Muscle of back (tissue), 11 donors: ENCODE measurements around the gene ZNF70. TPM values are rescaled to one million over a fixed set of nuclear protein-coding genes. Genes with fewer than 3 reads are reported as not detected.

ENCODE experiments used
- DNase-seq, 3 donors: peaks; one replicate each; pipeline versions ENCODE4 v3.0.0 to v3.0.0-alpha.2; 2013
- polyA plus RNA-seq, 10 donors: library from polyadenylated mRNA; unstranded; fragments of 120-200 nt; gene quantifications; one replicate each; pipeline ENCODE4 v1.2.1, GENCODE V29; 2013; ENCODE audit not compliant: insufficient read length in 10 of 10

ZNF70 gene
- polyA plus RNA-seq, 10 donors, result 4.0 to 6.2 (median 5.1) TPM

DNA sequence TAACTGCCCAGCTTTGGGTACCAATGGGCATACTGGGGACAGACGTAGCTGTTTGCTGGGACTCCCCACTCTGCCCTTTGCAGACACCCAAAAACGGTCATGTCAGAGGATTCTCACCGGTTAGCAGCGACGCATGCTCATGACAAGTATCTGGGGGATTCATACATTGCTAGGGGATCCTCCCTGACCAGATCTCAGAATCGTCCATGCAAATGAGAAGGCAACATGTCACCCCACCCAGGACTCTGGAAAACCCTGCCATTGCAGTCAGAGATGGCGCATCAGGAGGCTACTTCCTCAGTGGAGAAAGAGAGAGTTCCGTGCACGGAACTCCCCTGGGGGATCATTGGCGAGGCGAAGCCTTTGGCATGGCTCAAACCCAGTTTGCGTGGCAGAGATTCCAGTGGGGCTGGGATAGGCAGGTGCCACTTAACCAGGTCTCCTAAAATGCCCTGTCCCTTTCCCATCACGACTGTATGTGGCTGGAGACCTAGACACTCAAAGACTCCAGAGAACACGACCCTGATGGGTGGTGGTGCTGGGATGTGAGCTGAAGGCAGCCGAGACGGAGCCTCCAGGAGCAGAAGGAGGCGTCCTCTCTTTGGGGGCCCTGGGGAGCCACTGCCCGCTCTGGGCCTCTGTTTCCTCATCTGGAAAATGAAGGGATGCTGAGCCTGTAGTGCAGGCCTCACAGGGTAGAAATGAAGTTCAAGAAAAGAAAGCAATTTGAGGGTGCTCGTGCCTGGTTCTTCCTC is 55.2 kb downstream of the ZNF70 start:
- no peak for DNase-seq

DNA sequence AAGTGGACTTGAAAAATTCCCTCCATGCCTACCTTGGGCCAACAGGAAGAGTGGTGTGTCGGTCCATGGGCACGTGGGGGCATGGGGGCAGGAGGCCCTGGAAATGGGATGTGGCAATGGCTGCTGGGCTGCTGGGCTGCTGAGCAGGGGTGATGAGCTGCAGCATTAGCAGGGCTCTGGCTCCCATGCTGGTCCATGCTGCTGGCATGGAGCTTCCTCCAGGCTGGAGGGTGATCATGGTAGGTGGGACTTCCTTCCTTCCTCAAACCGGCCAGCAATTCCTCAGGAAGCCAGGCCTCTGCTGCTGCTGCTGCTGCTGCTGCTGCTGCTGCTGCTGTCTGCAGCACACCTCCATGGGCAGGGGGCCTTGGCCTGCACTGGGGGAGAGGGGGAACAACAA is 55.8 kb downstream of the ZNF70 start:
- DNase-seq, result no peak

- no peak for DNase-seq
Observed at GRCh38 chr22:23693979-23694680, 56.8 kb downstream of the ZNF70 start.

GRCh38 chr22:23692598-23693291 is 58.2 kb downstream of the ZNF70 start:
- DNase-seq, result no peak

- DNase-seq, result no peak
Observed at GRCh38 chr22:23691748-23692423, 59.0 kb downstream of the ZNF70 start.

GRCh38 chr22:23690713-23691112 is 60.2 kb downstream of the ZNF70 start, which contains the start of gene RGL4:
RGL4 (plus strand) TSS chr22:23691013; CDS start chr22:23692031, 1,018 bp downstream.
- DNase-seq, result no peak

GRCh38 chr22:23689414-23689813 is 61.5 kb downstream of the ZNF70 start:
- DNase-seq, result no peak

Other genes with a start within 250 kb of the ZNF70 start
- under 1 TPM in 9 of 10 donors, not detected in 1; 0.23 to 0.95 (median 0.84) TPM for gene IGLL1, start 170.8 kb downstream of the ZNF70 start, polyA plus RNA-seq
- gene DRICH1, start 118.8 kb downstream of the ZNF70 start, polyA plus RNA-seq, result 1 to 10 TPM in 1 of 10 donors, under 1 TPM in 8, not detected in 1; 0.33 to 1.7 (median 0.46) TPM
- 1 to 10 TPM in 9 of 10 donors, under 1 TPM in 1; 0.36 to 2.4 (median 1.6) TPM for gene RGL4, start 60.1 kb downstream of the ZNF70 start, polyA plus RNA-seq
- gene VPREB3, start 3.3 kb upstream of the ZNF70 start, polyA plus RNA-seq, result 1 to 10 TPM in 4 of 10 donors, under 1 TPM in 5, not detected in 1; 0.26 to 1.4 (median 0.84) TPM
- under 1 TPM in 9 of 10 donors, not detected in 1; 0.14 to 0.61 (median 0.33) TPM for gene C22orf15, start 11.9 kb upstream of the ZNF70 start, polyA plus RNA-seq
- 10 to 100 TPM; 35.5 to 74.9 (median 50.2) TPM for gene CHCHD10, start 16.9 kb upstream of the ZNF70 start, polyA plus RNA-seq
- 10 to 100 TPM in 4 of 10 donors, 1 to 10 TPM in 6; 6.2 to 18.2 (median 8.7) TPM for gene MMP11, start 21.7 kb upstream of the ZNF70 start, polyA plus RNA-seq
- 100 to 1,000 TPM in 1 of 10 donors, 10 to 100 TPM in 9; 57.5 to 111 (median 74.6) TPM for gene SMARCB1, start 35.9 kb upstream of the ZNF70 start, polyA plus RNA-seq
- gene DERL3, start 87.9 kb upstream of the ZNF70 start, polyA plus RNA-seq, result 1 to 10 TPM in 8 of 10 donors, under 1 TPM in 2; 0.71 to 2.6 (median 1.3) TPM
- 10 to 100 TPM in 1 of 10 donors, 1 to 10 TPM in 9; 4.3 to 10.1 (median 6.4) TPM for gene SLC2A11, start 106.8 kb upstream of the ZNF70 start, polyA plus RNA-seq
- gene MIF, start 143.3 kb upstream of the ZNF70 start, polyA plus RNA-seq, result 100 to 1,000 TPM in 8 of 10 donors, 10 to 100 TPM in 2; 75.5 to 212 (median 130) TPM
- 10 to 100 TPM in 4 of 10 donors, 1 to 10 TPM in 6; 2.2 to 33.9 (median 9.4) TPM for gene GSTT2B, start 210.1 kb upstream of the ZNF70 start, polyA plus RNA-seq
- 1 to 10 TPM; 2.0 to 6.7 (median 3.1) TPM for gene DDTL, start 215.8 kb upstream of the ZNF70 start, polyA plus RNA-seq
- 10 to 100 TPM; 29.9 to 65.1 (median 44.2) TPM for gene DDT, start 223.3 kb upstream of the ZNF70 start, polyA plus RNA-seq
- 1 to 10 TPM in 4 of 10 donors, under 1 TPM in 1, not detected in 5; 0.43 to 2.6 (median 1.8) TPM for gene GSTT2, start 229.0 kb upstream of the ZNF70 start, polyA plus RNA-seq